GM13977 (cell line): ENCODE results near the gene DOK7.

Experiments
- DNase-seq: peaks from one replicate; pipeline ENCODE4 v3.0.0; 2012; ENCODE audit warnings: low spot score
- in situ Hi-C: fragments of 300-500 bp; cut with MboI; formaldehyde crosslinking; loops from one replicate; pipeline ENCODE4 v1.12.0; 2022; ENCODE audit warnings: low sequenced_read_pairs, low pct_unique_long_range_greater_than_20kb, mixed read lengths, inconsistent platforms; ENCODE audit not compliant: unreplicated experiment
- TF ChIP-seq, protein P1 (sequence below): IDR thresholded peaks from 2 replicates; pipeline ENCODE4 v1.5.1; 2012; ENCODE audit warnings: mild to moderate bottlenecking, control low read depth; ENCODE audit not compliant: insufficient read depth; ENCODE audit errors: extremely low read depth, missing control alignments

Gene DOK7

DNA sequence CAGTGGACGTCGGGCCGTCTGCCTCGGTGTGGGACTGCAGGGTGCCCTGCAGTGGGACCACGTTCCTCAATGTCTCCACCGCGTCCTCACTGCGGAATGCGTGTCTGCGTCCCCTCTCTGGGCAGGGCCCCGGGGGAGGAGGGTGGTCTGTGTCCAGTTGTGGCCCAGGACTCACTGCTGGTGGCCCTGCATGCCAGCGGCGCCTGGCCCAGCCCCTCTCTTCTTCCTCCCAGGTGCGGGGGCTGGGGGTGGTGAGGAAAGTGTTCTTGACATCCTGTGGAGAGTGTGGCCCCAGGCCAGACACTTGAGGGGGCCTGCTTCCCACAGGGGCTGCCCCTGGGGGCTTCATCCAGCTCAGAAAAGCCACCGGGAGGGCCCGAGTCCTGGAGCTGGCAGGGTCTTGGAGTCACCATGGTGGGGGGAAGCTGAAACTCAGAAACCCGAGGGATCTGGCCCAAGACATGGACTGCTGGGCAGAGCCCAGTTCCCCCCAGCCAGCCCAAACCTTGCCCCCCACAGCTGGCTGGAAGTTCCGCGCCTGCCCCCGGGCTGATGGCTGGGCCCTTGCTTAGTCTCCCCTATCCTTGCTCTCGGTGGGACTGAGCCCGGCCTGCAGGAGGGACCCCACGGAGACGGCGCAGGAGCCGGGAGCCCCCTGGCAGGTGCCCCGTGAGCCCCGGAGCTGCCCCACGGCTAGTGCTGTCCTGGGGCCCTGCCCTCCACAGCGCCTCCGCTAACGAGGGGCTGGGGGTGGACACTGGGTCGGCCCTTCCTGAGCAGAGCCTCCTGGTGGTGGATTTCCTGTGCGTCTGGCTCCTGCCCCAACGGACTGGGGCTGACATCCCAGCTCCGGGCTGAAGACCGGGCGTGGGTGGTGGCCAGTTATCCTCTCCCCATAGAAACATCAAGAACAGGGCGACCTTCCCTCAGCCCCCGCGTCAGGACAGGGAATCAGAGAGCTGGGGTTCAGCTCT is 2.9 kb downstream of the DOK7 start:
- in situ Hi-C loops = no loop called here
- DNase-seq = no peak
- TF ChIP-seq, protein P1, sequence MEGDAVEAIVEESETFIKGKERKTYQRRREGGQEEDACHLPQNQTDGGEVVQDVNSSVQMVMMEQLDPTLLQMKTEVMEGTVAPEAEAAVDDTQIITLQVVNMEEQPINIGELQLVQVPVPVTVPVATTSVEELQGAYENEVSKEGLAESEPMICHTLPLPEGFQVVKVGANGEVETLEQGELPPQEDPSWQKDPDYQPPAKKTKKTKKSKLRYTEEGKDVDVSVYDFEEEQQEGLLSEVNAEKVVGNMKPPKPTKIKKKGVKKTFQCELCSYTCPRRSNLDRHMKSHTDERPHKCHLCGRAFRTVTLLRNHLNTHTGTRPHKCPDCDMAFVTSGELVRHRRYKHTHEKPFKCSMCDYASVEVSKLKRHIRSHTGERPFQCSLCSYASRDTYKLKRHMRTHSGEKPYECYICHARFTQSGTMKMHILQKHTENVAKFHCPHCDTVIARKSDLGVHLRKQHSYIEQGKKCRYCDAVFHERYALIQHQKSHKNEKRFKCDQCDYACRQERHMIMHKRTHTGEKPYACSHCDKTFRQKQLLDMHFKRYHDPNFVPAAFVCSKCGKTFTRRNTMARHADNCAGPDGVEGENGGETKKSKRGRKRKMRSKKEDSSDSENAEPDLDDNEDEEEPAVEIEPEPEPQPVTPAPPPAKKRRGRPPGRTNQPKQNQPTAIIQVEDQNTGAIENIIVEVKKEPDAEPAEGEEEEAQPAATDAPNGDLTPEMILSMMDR = no peak

GRCh38 chr4:3466691-3467600 is 3.8 kb downstream of the DOK7 start:
- TF ChIP-seq, protein P1 = no peak
- no peak for DNase-seq
- in situ Hi-C loops = no loop called here

GRCh38 chr4:3467601-3468031 is 4.5 kb downstream of the DOK7 start:
- TF ChIP-seq, protein P1 = no peak
- in situ Hi-C loops = no loop called here
- no peak for DNase-seq

GRCh38 chr4:3468154-3468553 is 5.0 kb downstream of the DOK7 start:
- in situ Hi-C loops = no loop called here
- TF ChIP-seq, protein P1 = no peak
- DNase-seq = no peak

DNA sequence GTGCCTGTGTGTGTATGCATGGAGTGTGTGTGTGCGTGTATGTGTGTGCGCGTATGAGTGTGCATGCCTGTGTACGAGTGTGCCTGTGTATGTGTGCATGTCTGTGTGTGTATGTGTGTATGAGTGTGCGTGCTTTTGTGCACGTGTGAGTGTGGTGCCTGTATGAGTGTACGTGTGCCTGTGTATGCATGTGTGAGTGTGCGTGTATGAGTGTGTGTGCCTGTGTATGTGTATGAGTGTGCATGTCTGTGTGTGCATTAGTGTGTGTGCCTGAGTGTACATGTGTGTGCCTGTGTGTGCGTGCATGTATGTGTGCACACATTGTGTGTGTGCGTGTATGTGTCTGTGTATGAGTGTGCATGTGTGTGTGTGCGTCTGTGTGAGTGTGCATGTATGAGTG is 5.7 kb downstream of the DOK7 start:
- in situ Hi-C loops = no loop called here
- TF ChIP-seq, protein P1 = no peak

More for the DNA sequence above, 5.7 kb downstream of the DOK7 start:
- DNase-seq = no peak
